HK-2 (cell line): ENCODE data around the gene WDR19.
A peak's percentile ranks its signal among the peaks of the same experiment; 100 is the strongest.
"Not testable (repeated sequence)": the region's sequence is repeated elsewhere in the genome, so short reads cannot be mapped to it uniquely, and the experiment has no call there.

Source experiments
- DNase-seq: peaks from one replicate; pipeline ENCODE4 v3.0.0-alpha.2; 2018; ENCODE audit not compliant: unreplicated experiment

WDR19 gene

DNA sequence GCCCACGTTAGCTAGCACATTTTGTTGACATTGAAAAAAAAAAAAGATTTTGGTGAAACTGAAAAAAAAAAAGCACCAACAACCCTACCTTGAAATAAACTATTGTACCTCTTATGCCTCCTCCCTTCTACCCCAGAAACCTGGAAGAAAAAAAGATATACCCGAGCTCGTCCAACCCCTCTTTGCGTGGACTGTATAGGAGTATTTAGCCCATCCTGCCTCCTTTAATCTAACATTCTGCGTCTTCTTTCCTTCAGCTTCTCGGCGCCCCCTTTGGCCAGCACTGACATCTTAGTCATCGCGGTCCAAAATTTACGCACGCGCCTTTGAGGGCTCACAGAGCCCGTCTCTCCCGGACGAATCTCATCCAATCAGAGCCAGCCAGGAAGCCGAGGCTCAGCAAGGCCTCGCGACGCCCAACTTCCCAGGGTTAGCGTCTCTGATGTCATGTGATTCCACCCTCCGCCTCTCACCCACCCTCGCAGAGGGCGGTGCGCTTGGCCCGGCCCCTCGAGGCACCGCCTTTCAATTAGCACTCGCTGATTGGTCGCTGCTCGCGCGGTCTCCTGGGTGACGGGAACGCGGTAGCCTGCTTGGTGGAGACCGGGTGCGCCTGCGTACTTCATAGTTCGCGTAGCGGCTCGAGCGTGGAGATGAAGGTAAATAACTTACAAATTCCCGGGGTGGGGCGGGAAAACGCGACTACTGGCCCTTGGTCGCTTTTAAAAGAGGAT is at the start of gene WDR19:
Gene WDR19, plus strand, starts transcription at position 625 of the 734 bp plus-strand sequence. Its CDS starts 29 bp downstream, at position 654.
- DNase-seq = peak; percentile 100

DNA sequence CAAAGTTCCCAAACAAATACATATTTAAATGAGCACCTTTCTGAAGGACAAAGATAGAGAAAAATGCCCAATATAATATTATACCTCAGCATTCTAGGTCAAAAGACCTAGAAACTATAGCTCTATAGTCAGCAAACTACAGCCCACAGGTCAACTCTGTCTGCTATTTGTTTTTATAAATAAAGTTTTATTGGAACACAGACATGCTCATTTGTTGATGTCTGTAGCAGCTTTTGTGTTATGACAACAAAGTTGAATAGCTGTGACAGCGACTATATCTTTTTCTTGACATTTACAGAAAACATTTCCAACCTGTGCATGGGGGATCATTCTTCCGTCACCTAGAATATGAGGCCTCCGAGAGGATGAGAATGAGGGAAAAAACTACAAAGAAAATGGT is 48.7 kb upstream of the WDR19 start:
- DNase-seq = no peak

DNA sequence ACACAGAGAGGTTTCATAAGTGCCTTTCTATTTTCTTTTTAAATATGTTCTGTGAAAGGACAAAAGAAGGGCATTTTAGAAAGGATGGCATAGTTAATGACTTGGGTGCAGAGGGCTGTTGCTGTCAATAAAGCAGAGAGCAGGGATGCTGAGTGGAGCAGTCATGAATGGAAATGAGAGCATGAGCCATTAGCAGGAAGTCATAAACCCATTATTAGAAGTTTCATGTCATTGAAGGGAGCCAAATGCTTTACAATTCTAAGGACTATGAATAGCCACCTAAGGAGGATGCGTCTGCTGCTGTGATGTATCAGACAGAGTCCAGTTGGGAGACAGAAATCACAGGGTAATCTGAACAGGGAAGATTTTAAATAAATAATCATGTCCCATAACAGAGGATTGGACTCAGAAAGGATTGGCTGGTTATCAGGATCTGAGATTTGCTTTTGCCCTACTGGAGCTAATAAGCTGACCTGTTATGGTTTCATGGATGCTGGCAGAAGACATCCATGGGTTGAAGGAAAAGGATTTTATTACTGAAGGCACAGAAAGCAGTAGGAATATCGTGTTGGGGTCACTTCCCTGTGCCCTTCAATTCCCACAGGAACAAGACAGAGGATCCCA is 47.5 kb upstream of the WDR19 start:
- no peak for DNase-seq

DNA sequence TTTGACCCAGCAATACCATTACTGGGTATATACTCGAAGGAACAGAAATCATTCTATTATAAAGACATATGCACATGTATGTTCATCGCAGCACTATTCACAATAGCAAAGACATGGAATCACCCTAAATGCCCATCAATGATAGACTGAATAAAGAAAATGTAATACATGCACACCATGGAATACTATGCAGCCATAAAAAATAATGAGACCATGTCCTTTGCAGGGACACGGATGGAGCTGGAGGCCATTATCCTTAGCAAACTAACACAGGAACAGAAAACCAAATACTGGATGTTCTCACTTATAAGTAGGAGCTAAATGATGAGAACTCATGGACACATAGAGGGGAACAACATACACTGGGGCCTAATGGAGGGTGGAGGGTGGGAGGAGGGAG is 44.1 kb upstream of the WDR19 start:
- not testable (repeated sequence) for DNase-seq

DNA sequence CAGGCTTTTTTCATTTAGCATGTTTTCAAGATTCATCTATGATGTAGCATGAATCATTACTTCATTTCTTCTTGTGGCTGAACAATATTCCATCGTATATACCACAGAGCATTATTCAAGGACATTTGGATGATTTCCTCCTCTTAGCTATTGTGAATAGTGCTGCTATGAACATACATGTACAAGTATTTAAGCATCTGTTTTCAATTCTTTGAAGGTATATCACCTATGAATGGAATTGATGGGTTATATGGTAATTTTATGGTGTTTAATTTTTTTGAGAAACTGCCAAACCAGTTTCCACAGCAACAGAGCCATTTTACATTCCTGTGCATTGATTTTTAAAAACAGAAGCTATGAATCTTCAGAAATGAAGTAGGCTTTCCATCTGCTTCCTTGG is 36.1 kb upstream of the WDR19 start:
- DNase-seq = no peak

DNA sequence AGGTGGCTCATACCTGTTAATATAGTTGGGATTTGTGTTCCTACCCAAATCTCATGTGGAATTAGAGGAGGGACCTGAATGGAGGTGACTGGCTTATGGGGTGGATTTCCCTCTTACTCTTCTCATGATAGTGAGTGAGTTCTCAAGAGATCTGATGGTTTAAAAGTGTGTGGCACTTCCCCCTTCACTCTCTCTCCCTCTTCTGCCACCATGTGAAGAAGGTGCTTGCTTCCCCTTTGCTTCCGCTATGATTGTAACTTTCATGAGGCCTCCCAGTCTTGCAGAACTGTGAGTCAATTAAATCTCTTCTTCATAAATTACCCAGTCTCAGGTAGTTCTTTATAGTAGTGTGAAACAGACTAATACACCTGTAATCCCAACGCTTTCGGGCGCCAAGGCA is 28.3 kb upstream of the WDR19 start:
- DNase-seq = no peak

DNA sequence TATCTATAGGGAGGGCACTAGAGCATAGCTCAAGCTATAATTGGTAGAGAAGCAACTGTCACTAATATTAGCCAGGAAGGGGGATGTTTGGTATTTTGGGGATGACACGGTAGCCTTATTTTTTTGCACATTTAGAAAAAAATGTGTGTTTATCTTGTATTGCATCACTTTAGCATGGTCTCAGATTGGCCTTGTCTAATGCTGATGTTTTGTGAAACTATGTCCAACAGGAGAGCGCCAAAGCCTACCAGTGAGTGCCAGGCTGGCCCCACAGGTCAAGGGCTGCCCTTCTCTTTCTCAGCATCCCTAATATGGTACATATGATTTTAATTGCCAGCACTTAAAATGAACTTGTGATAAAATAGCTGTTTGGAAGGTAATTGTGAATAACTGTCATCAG is 24.8 kb upstream of the WDR19 start:
- no peak for DNase-seq

DNA sequence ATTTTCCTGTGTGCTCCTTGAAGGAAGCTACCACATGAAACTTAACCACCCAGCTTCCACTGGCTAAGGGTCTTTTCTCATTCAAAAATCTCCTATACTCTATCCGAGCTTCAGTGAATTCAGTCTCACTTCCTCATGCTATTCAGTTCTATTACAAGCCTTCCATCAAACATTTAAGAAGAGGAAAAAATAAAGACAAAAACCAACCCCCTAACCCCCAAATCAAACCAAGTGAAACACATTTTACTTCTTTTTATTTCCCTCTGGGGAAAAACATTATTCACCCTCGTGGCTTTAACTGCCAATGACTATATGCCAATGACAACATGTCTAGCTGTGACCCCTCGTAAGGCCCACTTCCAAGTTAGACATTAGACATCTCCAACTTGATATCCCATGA is 16.2 kb upstream of the WDR19 start:
- DNase-seq = no peak

DNA sequence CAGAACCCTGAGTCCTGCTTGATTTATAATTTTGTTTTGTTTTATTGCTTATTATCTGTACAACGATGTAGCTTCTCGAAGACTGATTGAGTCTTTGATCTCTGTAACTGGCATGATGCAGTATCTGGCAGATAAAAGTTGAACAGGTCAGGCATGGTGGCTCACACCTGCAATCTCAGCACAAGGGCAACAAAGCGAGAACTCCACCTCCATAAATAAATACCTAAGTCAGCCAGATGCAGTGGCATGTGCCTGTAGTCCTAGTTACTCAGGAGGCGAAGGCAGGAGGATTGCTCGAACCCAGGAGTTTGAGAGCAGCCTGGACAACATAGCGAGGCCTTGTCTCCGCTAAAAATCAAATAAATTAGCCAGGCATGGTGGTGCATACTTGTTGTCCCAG is 15.7 kb upstream of the WDR19 start:
- no peak for DNase-seq

DNA sequence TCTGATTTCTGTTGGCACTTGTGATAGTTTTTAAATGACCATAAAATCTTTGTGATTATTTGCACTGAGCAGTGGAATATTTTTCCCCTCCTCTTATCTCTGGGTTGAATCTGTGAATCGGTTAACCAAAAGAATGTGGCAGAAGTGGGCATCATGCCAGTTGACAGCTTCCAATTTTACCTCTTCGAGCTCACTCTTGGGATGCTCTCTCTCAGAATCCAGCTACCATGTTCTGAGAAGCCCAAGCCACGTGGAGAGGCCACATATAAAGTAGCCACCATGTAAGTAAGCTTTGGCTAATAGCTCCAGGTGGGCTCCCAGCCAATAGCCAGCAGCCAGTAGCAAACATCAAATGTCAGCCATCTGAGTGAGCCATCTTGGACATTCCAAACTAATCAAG is 12.9 kb upstream of the WDR19 start:
- DNase-seq = peak; percentile 1

DNA sequence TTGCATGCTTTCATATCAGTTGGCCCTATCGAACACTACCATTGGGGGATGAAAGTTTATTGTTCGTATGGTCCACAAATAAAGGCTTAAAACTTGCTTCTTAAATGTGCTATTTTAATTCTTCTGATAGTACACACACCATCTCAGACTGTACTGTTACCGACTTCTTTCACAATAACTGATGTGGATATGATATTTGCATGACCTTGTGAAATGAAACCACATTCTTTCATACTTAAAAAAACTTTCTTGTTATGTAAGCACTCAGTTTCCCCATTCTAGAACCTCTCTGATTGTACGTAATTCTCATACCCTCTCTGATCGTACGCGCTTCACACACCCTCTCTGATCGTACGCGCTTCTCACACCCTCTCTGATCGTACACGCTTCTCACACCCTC is 12.0 kb upstream of the WDR19 start:
- DNase-seq = no peak

DNA sequence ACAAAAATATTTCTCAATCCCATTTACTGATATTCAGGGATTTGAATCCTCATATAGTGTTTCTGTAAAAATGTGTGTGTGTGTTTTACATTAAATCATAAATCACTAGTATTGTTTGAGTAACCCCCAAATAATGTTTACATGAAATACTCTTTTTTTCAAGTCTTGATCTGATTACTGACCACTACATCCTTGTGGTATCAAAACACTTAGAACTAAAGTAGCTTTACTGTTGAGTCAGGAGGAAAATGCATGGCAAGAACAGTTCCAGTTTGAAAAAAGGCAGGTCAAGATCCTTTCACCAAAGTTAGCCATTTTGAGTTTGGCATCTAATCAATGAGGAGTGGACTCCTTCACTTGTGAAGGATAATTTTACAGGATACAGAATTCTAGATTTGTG is 3.6 kb upstream of the WDR19 start:
- no peak for DNase-seq

DNA sequence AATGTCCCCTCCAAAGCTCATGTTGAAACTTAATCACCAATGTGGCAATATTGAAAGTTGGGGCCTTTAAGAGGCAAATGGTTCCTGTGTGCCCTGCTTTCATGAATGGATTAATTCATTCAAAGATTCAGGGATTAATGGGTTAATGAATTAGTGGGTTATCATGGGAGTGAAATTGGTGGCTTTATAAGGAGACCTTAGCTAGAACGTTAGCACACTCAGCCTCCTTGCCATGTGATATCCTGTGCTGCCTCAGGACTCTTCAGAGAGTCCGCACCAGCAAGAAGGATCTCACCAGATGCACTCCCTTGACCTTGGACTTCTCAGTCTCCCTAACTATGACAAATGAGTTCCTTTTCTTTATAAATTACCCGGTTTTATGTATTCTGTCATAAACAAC is 2.6 kb upstream of the WDR19 start:
- DNase-seq = no peak

DNA sequence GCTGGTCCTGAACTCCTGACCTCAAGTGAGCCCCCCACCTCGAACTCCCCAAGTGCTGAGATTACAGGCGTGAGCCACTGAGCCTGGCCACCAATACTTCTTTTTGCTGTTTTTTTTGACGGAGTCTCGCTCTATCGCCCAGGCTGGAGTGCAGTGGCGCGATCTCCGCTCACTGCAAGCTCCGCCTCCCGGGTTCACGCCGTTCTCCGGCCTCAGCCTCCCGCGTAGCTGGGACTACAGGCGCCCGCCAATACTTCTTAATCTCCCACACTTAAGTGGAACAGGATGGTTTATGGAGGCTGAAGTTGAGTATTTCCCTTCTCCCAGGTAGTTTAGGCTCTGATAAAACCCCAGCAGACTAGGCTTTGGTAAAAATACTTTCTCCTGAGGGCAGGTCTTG is 1.7 kb upstream of the WDR19 start:
- not testable (repeated sequence) for DNase-seq

DNA sequence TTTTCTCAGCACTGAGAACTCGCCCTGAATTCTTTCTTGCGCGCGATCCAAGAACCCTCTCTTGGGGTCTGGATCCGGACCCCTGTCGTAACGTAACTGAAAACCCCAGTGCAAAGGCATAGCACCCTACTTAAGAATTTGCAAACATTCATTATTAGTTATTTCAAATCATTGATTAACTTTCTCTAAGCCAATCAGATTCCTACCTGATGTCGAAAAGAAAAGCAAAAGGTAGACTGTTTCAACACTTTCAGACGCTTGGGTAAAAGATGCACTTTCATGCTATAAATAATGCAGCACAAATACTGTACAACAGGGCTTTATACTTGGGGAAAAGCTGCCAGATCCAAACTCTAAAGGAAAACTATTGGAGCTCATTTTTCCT is 817 bp upstream of the WDR19 start:
- no peak for DNase-seq

DNA sequence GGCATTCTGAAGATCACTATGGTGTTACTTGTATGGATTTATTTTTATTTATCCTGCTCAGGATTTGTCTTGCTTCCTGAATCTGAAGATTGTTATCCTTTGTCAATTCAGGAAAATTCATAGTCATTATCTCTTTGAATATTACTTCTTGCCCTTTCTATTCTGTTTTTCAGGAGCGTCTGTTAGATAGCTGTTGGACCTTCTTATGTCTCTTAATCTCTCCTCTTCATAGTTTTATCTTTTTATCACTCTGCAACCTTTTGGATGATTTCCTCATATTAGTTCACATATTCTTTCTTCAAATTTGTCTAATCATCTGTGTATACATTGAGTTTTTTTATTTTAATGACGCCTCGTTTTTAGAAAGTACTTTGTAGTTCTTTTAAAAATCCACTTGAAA is 19.6 kb downstream of the WDR19 start:
- DNase-seq = no peak

DNA sequence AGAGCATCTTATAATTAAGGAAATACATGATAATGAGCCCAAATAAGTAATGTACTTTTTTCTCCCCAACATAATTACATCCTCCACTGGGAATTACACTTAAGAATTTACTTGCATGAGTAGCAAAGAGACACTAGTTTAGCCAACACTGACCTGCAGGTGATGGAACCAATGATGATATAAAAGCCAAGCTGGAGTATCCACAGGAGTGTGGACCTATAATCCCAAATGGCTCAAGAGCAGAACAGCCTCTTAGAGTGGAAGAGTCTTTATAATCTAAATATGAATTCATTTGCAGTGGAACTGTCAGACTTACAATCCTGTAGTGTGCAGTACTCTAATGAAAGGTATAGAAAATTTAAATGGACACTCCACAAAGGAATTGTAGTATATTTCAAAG is 22.2 kb downstream of the WDR19 start:
- DNase-seq = no peak

DNA sequence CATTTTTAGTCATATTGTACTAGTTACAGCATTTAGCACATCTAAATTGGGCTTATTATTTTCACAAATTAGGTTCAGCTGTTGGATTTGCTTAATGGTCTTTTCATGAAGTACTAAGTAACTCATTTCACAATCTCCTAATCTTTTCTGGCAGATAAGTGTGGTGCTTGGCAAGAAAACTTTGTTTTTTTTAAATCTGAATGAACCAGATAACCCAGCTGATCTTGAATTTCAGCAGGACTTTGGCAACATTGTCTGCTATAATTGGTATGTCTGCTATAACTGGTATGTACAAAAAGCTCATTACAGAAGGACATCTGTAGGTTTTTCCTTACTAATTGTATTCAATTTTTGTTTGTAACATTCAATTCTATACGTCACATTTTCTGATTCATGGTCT is 22.7 kb downstream of the WDR19 start:
- no peak for DNase-seq

DNA sequence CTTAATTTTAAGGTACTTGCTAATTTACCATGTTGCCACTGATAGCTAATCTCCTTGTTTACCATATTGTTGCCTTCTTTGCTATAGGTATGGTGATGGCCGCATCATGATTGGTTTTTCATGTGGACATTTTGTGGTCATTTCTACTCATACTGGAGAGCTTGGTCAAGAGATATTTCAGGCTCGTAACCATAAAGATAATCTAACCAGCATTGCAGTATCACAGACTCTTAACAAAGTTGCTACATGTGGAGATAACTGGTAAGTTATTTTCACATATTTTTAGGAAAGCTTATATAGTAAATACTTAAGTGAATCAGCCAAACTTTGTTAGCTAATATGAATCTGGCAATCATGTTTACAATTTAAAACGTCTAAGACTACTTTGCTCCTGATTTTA is 23.1 kb downstream of the WDR19 start:
- no peak for DNase-seq

DNA sequence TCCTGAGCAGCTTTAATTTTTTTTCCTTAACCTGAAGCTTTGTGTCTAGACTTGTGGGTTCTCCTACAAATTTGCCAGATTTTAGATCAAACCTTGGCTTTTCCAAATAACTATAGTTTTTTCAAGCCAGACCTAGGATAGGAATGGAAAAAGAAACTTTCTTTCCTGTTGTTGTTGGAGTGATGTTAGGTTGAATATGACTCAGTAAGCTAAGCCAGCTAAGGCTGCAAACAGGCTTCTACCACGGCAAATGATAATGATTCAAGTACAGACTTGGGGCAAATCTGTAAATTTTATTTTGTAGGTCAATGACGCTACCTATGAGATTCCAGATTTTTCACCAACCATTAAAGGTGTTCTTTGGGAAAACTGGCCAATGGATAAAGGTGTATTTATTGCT is 45.6 kb downstream of the WDR19 start:
- DNase-seq = no peak

DNA sequence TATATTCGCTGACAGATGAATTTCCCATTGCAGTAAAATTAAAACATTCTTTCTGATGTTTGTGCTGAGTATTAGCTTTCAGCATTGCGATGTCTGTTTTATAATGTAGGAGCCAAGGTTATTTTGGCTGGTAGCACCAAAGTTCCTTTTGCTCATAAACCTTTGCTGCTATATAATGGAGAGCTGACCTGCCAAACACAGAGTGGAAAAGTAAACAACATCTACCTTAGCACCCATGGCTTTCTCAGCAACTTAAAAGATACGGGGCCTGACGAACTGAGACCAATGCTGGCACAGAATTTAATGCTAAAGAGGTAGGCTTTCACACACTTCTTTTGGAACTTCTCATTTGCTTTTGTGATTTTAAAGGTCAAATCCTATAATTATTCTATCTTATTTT is 46.0 kb downstream of the WDR19 start:
- no peak for DNase-seq

DNA sequence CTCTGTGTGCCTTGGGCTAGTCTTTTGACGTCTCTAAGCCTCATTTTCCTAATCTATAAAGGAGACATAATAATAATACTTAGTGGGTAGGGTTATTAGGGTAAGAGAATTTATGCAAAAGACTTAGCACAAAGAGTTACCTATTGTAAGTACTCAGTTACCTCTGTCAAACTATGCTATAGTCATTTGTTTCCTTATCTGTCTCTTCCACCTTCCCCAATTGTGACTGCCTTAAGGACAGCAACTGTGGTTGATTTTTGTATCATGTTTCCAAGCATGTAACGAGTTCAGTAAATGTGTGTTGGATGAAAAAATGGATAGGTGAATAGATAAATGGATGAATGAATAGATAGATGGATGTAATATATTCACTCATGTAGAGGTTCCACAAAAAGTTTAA is 48.1 kb downstream of the WDR19 start:
- DNase-seq = no peak

DNA sequence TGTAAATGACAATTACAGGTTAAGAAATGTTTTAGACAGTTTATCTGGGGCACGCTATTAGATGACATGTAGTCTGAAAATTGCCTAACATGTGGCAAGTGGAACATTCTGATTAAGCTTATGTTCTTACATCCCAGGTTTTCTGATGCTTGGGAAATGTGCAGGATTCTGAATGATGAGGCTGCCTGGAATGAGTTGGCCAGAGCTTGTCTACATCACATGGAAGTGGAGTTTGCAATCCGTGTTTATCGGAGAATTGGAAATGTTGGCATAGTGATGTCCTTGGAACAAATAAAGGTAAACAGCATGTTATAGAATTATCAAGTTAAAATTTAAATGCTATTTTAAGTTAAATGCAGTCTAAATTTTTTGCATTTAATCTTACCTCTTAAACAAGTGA is 49.3 kb downstream of the WDR19 start:
- no peak for DNase-seq

DNA sequence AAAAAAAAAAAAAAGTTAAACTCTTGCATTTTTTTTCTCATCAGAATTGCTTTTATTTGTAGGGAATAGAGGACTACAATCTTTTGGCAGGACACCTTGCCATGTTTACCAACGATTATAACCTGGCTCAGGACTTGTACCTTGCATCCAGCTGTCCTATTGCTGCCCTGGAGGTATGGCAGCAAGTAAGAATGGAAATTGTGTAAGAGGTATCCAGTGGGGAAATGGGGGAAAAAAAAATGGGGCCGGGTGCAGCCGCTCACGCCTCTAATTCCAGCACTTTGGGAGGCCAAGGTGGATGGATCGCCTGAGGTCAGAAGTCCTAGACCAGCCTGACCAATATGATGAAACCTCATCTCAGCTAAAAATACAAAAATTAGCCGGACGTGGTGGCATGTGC is 49.8 kb downstream of the WDR19 start:
- DNase-seq = no peak
